WTC11 (cell line): ENCODE measurements around the gene WDR82. TPM values are rescaled to one million over a fixed set of nuclear protein-coding genes. Genes with fewer than 3 reads are reported as not detected.

Source experiments
- ATAC-seq: fragments of 200-7000 bp; cut with Tn5 transposase; 2 replicates; pipeline ENCODE4 v1.10.0; 2021; ENCODE audit warnings: mild to moderate bottlenecking, moderate library complexity
- CTCF ChIA-PET: fragments of 300-600 bp; sonication (Branson Sonifier 250); formaldehyde crosslinking; loops from one replicate; lab custom pipeline; 2021; ENCODE audit warnings: antibody characterized with exemption; lab: Charles Lee
- POLR2A ChIA-PET: fragments of 350-600 bp; sonication (Branson Sonifier 250); formaldehyde crosslinking; loops from one replicate; lab custom pipeline; 2021; ENCODE audit warnings: antibody characterized with exemption; lab: Charles Lee
- DNase-seq: peaks from one replicate; pipeline ENCODE4 v3.0.0; 2021; ENCODE audit warnings: low spot score
- H3K27ac Mint-ChIP-seq: 2 replicates; pipeline ENCODE4 v1.8.0; 2021; ENCODE audit warnings: mixed read lengths
- H3K27me3 Mint-ChIP-seq: 2 replicates; pipeline ENCODE4 v1.8.0; 2021; ENCODE audit warnings: low read depth, mild to moderate bottlenecking, moderate library complexity, mixed read lengths
- H3K36me3 Mint-ChIP-seq: 2 replicates; pipeline ENCODE4 v1.8.0; 2021; ENCODE audit warnings: mixed read lengths
- H3K4me1 Mint-ChIP-seq: 2 replicates; pipeline ENCODE4 v1.8.0; 2022; ENCODE audit warnings: mixed read lengths
- H3K4me3 Mint-ChIP-seq: 2 replicates; pipeline ENCODE4 v1.8.0; 2021; ENCODE audit warnings: mild to moderate bottlenecking, moderate library complexity, mixed read lengths
- H3K9me3 Mint-ChIP-seq: 2 replicates; pipeline ENCODE4 v1.8.0; 2021; ENCODE audit warnings: mixed read lengths
- AFF4 ChIP-seq: sonication (generic); formaldehyde crosslinking; IDR thresholded peaks from 2 replicates; pipeline ENCODE4 v1.8.1; 2023; ENCODE audit warnings: mild to moderate bottlenecking, missing genetic modification reagents, borderline replicate concordance
- ATF1 ChIP-seq: sonication (generic); formaldehyde crosslinking; IDR thresholded peaks from 2 replicates; pipeline ENCODE4 v1.8.1; 2023; ENCODE audit warnings: mild to moderate bottlenecking, moderate library complexity, missing genetic modification reagents
- ATF6 ChIP-seq: sonication (generic); formaldehyde crosslinking; IDR thresholded peaks from 2 replicates; pipeline ENCODE4 v1.8.1; 2023; ENCODE audit warnings: mild to moderate bottlenecking, missing genetic modification reagents
- CREB1 ChIP-seq: sonication (generic); formaldehyde crosslinking; IDR thresholded peaks from 2 replicates; pipeline ENCODE4 v1.8.0; 2023; ENCODE audit warnings: mild to moderate bottlenecking, missing genetic modification reagents
- CREM ChIP-seq: sonication (generic); formaldehyde crosslinking; IDR thresholded peaks from 2 replicates; pipeline ENCODE4 v1.8.1; 2022; ENCODE audit warnings: mild to moderate bottlenecking, missing genetic modification reagents, moderate library complexity
- E2F4 ChIP-seq: sonication (generic); formaldehyde crosslinking; IDR thresholded peaks from 2 replicates; pipeline ENCODE4 v1.8.1; 2022; ENCODE audit warnings: low read depth, mild to moderate bottlenecking, moderate library complexity, missing genetic modification reagents, borderline replicate concordance
- EMX1 ChIP-seq: fragments of 250-450 bp; sonication (Bioruptor Pico); IDR thresholded peaks from 2 replicates; pipeline ENCODE4 v1.8.0; 2021; ENCODE audit warnings: mild to moderate bottlenecking
- HMGA2 ChIP-seq: fragments of 250-450 bp; sonication (Bioruptor Pico); IDR thresholded peaks from 2 replicates; pipeline ENCODE4 v1.4.0; 2021; ENCODE audit warnings: mild to moderate bottlenecking, moderate library complexity
- PRDM15 ChIP-seq: sonication (generic); formaldehyde crosslinking; IDR thresholded peaks from 2 replicates; pipeline ENCODE4 v1.8.0; 2022; ENCODE audit warnings: missing genetic modification reagents
- TEAD4 ChIP-seq: sonication (generic); formaldehyde crosslinking; IDR thresholded peaks from 2 replicates; pipeline ENCODE4 v1.8.0; 2022; ENCODE audit warnings: mild to moderate bottlenecking, missing genetic modification reagents
- ZBTB21 ChIP-seq: sonication (generic); formaldehyde crosslinking; IDR thresholded peaks from 2 replicates; pipeline ENCODE4 v1.8.1; 2023; ENCODE audit warnings: mild to moderate bottlenecking, missing genetic modification reagents, borderline replicate concordance
- ZNF138 ChIP-seq: sonication (generic); formaldehyde crosslinking; conservative IDR thresholded peaks from 2 replicates; pipeline ENCODE4 v1.8.1; 2022; ENCODE audit warnings: mild to moderate bottlenecking, moderate library complexity, missing genetic modification reagents
- total RNA-seq: library from RNA; stranded (reverse); gene quantifications from 3 replicates; pipeline ENCODE4 v1.2.3, GENCODE V29; 2021

WDR82 gene
- total RNA-seq, 1 experiment from 2014 or later: 69.7 TPM

GRCh38 chr3:52321481-52321880, 43.0 kb upstream of the WDR82 start:
- ChIA-PET POLR2A (no interaction called here), CTCF (interaction anchor here (1.4 kb wide), 1 partner anchor 64 kb away, joined by 3 read pairs; no protein-coding TSS in a partner anchor)
- Mint-ChIP-seq H3K27me3 (peaks cover 21% of the 10 kb centered on the region), H3K4me3 (no peak overlapping the region), H3K27ac (no peak overlapping the region), H3K36me3 (no peaks in the 10 kb centered on the region), H3K4me1 (peaks cover 6% of the 10 kb centered on the region; the same call in 1 of the 2 replicates), H3K9me3 (no peaks in the 10 kb centered on the region)
- ATAC-seq (no peak), DNase-seq (no peak)
- no peak for TF ChIP-seq ATF6 (CRISPR knock-in tag)
- no peak for TF ChIP-seq EMX1
- TF ChIP-seq ATF1 (CRISPR knock-in tag): no peak
- no peak for TF ChIP-seq AFF4
- no peak for TF ChIP-seq E2F4 (CRISPR knock-in tag)
- TF ChIP-seq CREB1 (CRISPR knock-in tag): no peak
- TF ChIP-seq ZBTB21 (CRISPR knock-in tag): no peak
- TF ChIP-seq TEAD4: no peak
- TF ChIP-seq HMGA2 (CRISPR knock-in tag): no peak
- TF ChIP-seq ZNF138 (CRISPR knock-in tag): no peak

DNA sequence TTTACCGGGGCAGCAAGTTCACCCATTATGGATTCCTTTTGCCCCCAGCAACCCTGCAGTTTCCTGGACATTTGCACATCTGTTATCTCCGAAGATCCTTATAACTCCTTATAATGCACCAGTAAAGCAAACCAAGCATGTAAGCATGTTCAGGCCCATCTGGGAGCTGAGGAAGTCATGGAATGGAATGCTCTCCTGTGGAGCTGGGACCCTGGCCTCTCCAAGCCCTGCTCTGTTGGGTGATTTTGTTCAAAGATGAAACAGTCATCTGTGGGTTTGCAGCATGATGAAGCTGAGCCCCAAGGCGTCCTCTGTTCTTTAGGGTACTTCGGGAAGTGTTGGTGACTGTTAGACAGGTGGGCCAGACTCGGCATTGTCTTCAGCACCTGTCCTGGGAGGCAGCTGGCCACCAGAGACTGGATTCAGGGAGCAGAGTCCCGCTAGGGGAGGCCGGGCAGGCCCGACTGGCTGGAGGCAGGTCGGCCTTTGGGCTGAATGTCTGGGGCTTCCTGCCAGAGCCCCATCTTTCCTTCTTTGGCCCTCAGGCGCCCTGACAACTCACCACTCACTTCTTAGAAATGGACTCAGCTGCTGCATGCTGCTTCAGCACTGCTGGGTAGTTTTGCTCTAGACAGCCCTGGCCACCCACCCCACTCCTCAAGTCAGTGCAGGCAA, 41.6 kb upstream of the WDR82 start:
- no peak for DNase-seq
- peak; percentile 33; the same call in 1 of the 2 replicates for TF ChIP-seq PRDM15 (CRISPR knock-in tag)
- no peak for TF ChIP-seq CREM (CRISPR knock-in tag)
- Mint-ChIP-seq H3K4me3 (no peak overlapping the region), H3K4me1 (peaks cover 6% of the 10 kb centered on the region; the same call in 1 of the 2 replicates), H3K27ac (no peak overlapping the region), H3K36me3 (no peaks in the 10 kb centered on the region), H3K9me3 (no peaks in the 10 kb centered on the region), H3K27me3 (peaks cover 21% of the 10 kb centered on the region)
- POLR2A ChIA-PET: no interaction called here
- CTCF ChIA-PET: interaction anchor here (1.2 to 2.1 kb wide), 4 partner anchors 19 to 99 kb away, joined by 3 to 6 read pairs (median 5); no protein-coding TSS in a partner anchor
- no peak for ATAC-seq
